Measurements from ENCODE around the gene NCBP2.

The NCBP2 gene

GRCh38 chr3:196969660-196970546 is 27.6 kb upstream of the NCBP2 start:
- TF ChIP-seq CTCF (conservative IDR thresholded peaks at IDR 0.05; ENCODE audit: low read depth, low read length) = peak; percentile 68
- Histone ChIP-seq H3K36me3 (ENCODE audit: insufficient read depth) (no peaks in the 10 kb centered on the region), H3K9ac (peak overlapping the region; percentile 90), H3K4me1 (ENCODE audit: low read depth, poor library complexity, severe bottlenecking) (peaks cover 3% of the 10 kb centered on the region), H3K27me3 (ENCODE audit: insufficient read depth, low read depth) (0 out of 2 replicates have a peak, but pooled peaks cover 5% of the 10 kb centered on the region), H3K4me3 (IDR thresholded peaks at IDR 0.05; ENCODE audit: insufficient read depth, low read depth, low read length) (peak overlapping the region; percentile 84), H3K4me2 (peak overlapping the region; percentile 90), H2AFZ (ENCODE audit: low read depth) (peak overlapping the region; percentile 99), H3K79me2 (ENCODE audit: insufficient read depth, low read depth) (no peaks in the 10 kb centered on the region), H3K27ac (peak overlapping the region; percentile 60), H4K20me1 (ENCODE audit: insufficient read depth) (no peaks in the 10 kb centered on the region)

- Histone ChIP-seq H4K20me1 (ENCODE audit: insufficient read depth) (no peaks in the 10 kb centered on the region), H2AFZ (ENCODE audit: low read depth) (peak overlapping the region; percentile 99), H3K4me1 (ENCODE audit: low read depth, poor library complexity, severe bottlenecking) (peaks cover 3% of the 10 kb centered on the region), H3K79me2 (ENCODE audit: insufficient read depth, low read depth) (no peaks in the 10 kb centered on the region), H3K4me3 (IDR thresholded peaks at IDR 0.05; ENCODE audit: insufficient read depth, low read depth, low read length) (peak overlapping the region; percentile 84), H3K9ac (peak overlapping the region; percentile 90), H3K4me2 (peak overlapping the region; percentile 90), H3K36me3 (ENCODE audit: insufficient read depth) (no peaks in the 10 kb centered on the region), H3K27ac (peak overlapping the region; percentile 60), H3K27me3 (ENCODE audit: insufficient read depth, low read depth) (0 out of 2 replicates have a peak, but pooled peaks cover 5% of the 10 kb centered on the region)
- TF ChIP-seq CTCF (conservative IDR thresholded peaks at IDR 0.05; ENCODE audit: low read depth, low read length) = no peak
These were observed 26.9 kb upstream of the NCBP2 start for GRCh38 chr3:196969134-196969659.

GRCh38 chr3:196968233-196969133 is 26.2 kb upstream of the NCBP2 start, which contains the start of gene PIGZ:
Gene PIGZ (minus strand): TSS chr3:196968833. CDS start chr3:196952031, 16,802 bp downstream.
- peaks cover 3% of the 10 kb centered on the region for H3K4me1 ChIP-seq (ENCODE audit: low read depth, poor library complexity, severe bottlenecking)
- H3K9ac ChIP-seq = peak within 1 kb of the TSS; percentile 90
- peak within 1 kb of the TSS; percentile 99 for H2AFZ ChIP-seq (ENCODE audit: low read depth)
- no peaks in the 10 kb centered on the region for H3K79me2 ChIP-seq (ENCODE audit: insufficient read depth, low read depth)
- H4K20me1 ChIP-seq (ENCODE audit: insufficient read depth) = no peaks in the 10 kb centered on the region
- 0 out of 2 replicates have a peak, but pooled peaks cover 5% of the 10 kb centered on the region for H3K27me3 ChIP-seq (ENCODE audit: insufficient read depth, low read depth)
- H3K4me2 ChIP-seq = peak within 1 kb of the TSS; percentile 90
- no peak for TF ChIP-seq CTCF (conservative IDR thresholded peaks at IDR 0.05; ENCODE audit: low read depth, low read length)
- peak within 1 kb of the TSS; percentile 60 for H3K27ac ChIP-seq
- peak within 1 kb of the TSS; percentile 84 for H3K4me3 ChIP-seq (IDR thresholded peaks at IDR 0.05; ENCODE audit: insufficient read depth, low read depth, low read length)
- no peaks in the 10 kb centered on the region for H3K36me3 ChIP-seq (ENCODE audit: insufficient read depth)

All from KMS-11 (cell line).